M059J (cell line): ENCODE results near the gene ZNG1F. TPM values are rescaled to one million over a fixed set of nuclear protein-coding genes. Genes with fewer than 3 reads are reported as not detected.
"Not testable (repeated sequence)": the region's sequence is repeated elsewhere in the genome, so short reads cannot be mapped to it uniquely, and the experiment has no call there.

Source experiments
- DNase-seq: peaks from one replicate; pipeline ENCODE4 v3.0.0-alpha.2; 2012; ENCODE audit warnings: low read depth
- total RNA-seq: library from RNA; depleted of rRNA; stranded (reverse); fragments of >200 nt; shearing (Covaris generic); gene quantifications from 2 replicates; pipeline ENCODE4 v1.2.3, GENCODE V29; 2014; rRNA removed

ZNG1F gene
- total RNA-seq, 1 experiment from 2014 or later: 3.9 TPM

DNA sequence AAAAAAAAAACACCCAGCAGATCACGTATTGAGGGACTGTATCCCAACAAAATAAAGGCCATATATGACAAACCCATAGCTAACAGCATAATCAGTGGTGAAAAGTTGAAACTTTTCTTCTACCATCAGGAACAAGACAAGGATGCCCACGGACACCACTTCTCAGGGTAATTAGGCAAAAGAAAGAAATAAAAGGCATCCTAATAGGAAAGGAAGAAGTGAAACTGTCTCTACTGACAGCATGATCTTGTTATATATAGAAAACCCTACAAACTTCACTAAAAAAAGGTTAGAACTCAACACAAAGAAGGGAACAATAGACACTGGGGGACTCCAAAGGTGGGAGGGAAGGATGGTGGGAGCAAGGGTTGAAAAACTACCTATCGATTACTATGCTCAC lies 102.9 kb downstream of the ZNG1F start:
- not testable (repeated sequence) for DNase-seq

GRCh38 chr9:41082358-41082757 lies 106.8 kb downstream of the ZNG1F start:
- not testable (repeated sequence) for DNase-seq

Other genes with a start within 250 kb of the ZNG1F start
- not detected in 2 replicates for gene FOXD4L6, start 60.6 kb downstream of the ZNG1F start, total RNA-seq